Measurements from ENCODE around the gene CDKN2AIPNL.

CDKN2AIPNL gene

GRCh38 chr5:134411546-134412266 lies at the start of gene CDKN2AIPNL:
TSS of gene CDKN2AIPNL (minus strand) at chr5:134411881. CDS start at chr5:134411854, 27 bp downstream.
- DNase-seq (ENCODE audit: low read depth in 2 of 2): peak; percentile 82 to 86

- no peak for DNase-seq (ENCODE audit: low read depth in 2 of 2)
These were observed 48.9 kb upstream of the CDKN2AIPNL start for GRCh38 chr5:134460551-134460950.

GRCh38 chr5:134459491-134459890 lies 47.8 kb upstream of the CDKN2AIPNL start:
- DNase-seq (ENCODE audit: low read depth in 2 of 2): no peak

- DNase-seq (ENCODE audit: low read depth in 2 of 2): no peak
These were observed 47.3 kb upstream of the CDKN2AIPNL start for GRCh38 chr5:134459010-134459403.

GRCh38 chr5:134458234-134459009 lies 46.7 kb upstream of the CDKN2AIPNL start:
- no peak for DNase-seq (ENCODE audit: low read depth in 2 of 2)

GRCh38 chr5:134457801-134458200 lies 46.1 kb upstream of the CDKN2AIPNL start:
- no peak for DNase-seq (ENCODE audit: low read depth in 2 of 2)

GRCh38 chr5:134456825-134457224 lies 45.1 kb upstream of the CDKN2AIPNL start:
- DNase-seq (ENCODE audit: low read depth in 2 of 2): no peak

- no peak for DNase-seq (ENCODE audit: low read depth in 2 of 2)
These were observed 43.8 kb upstream of the CDKN2AIPNL start for GRCh38 chr5:134455466-134455865.

- no peak for DNase-seq (ENCODE audit: low read depth in 2 of 2)
These were observed 41.3 kb upstream of the CDKN2AIPNL start for GRCh38 chr5:134453016-134453415.

- no peak for DNase-seq (ENCODE audit: low read depth in 2 of 2)
These were observed 40.3 kb upstream of the CDKN2AIPNL start for GRCh38 chr5:134451936-134452505.

- DNase-seq (ENCODE audit: low read depth in 2 of 2): no peak
These were observed 39.7 kb upstream of the CDKN2AIPNL start for GRCh38 chr5:134451225-134451935.

GRCh38 chr5:134450374-134450773 lies 38.7 kb upstream of the CDKN2AIPNL start:
- no peak for DNase-seq (ENCODE audit: low read depth in 2 of 2)

- no peak for DNase-seq (ENCODE audit: low read depth in 2 of 2)
These were observed 37.5 kb upstream of the CDKN2AIPNL start for GRCh38 chr5:134449167-134449566.

GRCh38 chr5:134447815-134448520 lies 36.3 kb upstream of the CDKN2AIPNL start:
- DNase-seq (ENCODE audit: low read depth in 2 of 2): no peak

GRCh38 chr5:134446938-134447337 lies 35.3 kb upstream of the CDKN2AIPNL start:
- DNase-seq (ENCODE audit: low read depth in 2 of 2): no peak

- DNase-seq (ENCODE audit: low read depth in 2 of 2): no peak
These were observed 34.5 kb upstream of the CDKN2AIPNL start for GRCh38 chr5:134445856-134446818.

GRCh38 chr5:134444941-134445471 lies 33.3 kb upstream of the CDKN2AIPNL start:
- no peak for DNase-seq (ENCODE audit: low read depth in 2 of 2)

- DNase-seq (ENCODE audit: low read depth in 2 of 2): no peak
These were observed 28.6 kb upstream of the CDKN2AIPNL start for GRCh38 chr5:134440201-134440755.

- no peak for DNase-seq (ENCODE audit: low read depth in 2 of 2)
These were observed 27.6 kb upstream of the CDKN2AIPNL start for GRCh38 chr5:134439210-134439654.

- DNase-seq (ENCODE audit: low read depth in 2 of 2): no peak
These were observed 27.0 kb upstream of the CDKN2AIPNL start for GRCh38 chr5:134438721-134439123.

Data from activated CD4-positive, alpha-beta T cell treated with anti-CD3 and anti-CD28 coated beads for 24 hours (primary cell).